SH-SY5Y (cell line): ENCODE measurements around the gene AMMECR1.

ENCODE experiments used
- GATA2 ChIP-seq: IDR thresholded peaks from 2 replicates; pipeline ENCODE4 v1.6.1; 2011; ENCODE audit warnings: mild to moderate bottlenecking, low read depth, low read length
- GATA3 ChIP-seq: IDR thresholded peaks from 2 replicates; pipeline ENCODE4 v1.6.1; 2011; ENCODE audit warnings: low read depth, mild to moderate bottlenecking, low read length, moderate library complexity

DNA sequence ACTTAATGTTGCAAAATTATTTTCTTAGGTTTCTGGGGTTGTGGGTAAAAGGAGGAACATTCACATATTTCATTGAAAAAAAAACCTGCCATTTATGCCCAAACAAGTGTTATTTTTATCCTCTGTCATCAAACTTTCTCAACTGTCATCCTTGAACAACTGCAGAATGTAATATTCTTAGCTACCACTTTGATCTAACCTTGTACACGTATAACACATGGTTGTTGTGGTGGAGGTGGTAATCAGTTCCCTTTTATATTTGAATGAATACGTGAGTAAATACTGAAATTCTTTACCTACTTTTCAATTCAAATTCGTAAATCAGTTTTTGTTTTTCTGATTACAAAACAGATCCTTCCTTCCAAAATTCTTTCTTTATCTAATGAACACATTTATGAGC is 3.8 kb upstream of the AMMECR1 start:
- no peak for TF ChIP-seq GATA2
- TF ChIP-seq GATA3 = no peak
